Activated naive CD4-positive, alpha-beta T cell (primary cell): ENCODE measurements around the gene LAMP1.
"Not testable (repeated sequence)": the region's sequence is repeated elsewhere in the genome, so short reads cannot be mapped to it uniquely, and the experiment has no call there.

Experiments
- DNase-seq, 4 experiments: peaks; one replicate each; lab custom pipeline; 2025; lab: John Stamatoyannopoulos, UW

The LAMP1 gene

DNA sequence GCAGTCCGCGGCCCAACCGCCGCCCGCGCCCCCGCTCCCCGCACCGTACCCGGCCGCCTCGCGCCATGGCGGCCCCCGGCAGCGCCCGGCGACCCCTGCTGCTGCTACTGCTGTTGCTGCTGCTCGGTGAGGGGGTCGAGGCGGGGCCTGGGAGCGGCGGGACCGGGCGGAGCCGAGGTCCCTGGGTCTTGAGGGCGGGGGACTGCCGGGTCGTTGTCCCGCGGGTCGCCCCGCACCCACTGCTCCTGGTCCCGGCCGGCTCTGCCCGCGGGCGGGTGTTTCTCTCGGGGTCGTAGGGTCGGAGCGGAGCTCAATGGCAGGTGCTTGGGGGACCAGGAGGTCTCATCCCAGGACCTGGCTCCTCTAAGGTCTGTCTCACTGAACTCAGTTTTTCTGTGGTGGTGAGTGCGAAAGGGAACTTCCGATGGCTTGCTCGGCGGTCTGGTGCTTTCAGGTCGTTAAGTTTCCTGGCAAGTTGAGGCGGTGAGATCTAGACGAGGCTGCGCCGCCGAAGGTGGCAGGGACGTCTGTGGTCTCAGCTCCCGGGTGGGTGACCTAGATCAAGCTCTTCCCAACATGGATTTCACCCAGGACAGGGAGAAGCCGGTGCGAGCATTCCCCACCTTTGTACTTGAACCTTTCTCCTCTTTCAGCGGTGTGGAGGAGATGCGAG is 467 bp downstream of the LAMP1 start:
- peak in 3 of 4 experiments; percentile 23 to 49 (median 30) for DNase-seq

DNA sequence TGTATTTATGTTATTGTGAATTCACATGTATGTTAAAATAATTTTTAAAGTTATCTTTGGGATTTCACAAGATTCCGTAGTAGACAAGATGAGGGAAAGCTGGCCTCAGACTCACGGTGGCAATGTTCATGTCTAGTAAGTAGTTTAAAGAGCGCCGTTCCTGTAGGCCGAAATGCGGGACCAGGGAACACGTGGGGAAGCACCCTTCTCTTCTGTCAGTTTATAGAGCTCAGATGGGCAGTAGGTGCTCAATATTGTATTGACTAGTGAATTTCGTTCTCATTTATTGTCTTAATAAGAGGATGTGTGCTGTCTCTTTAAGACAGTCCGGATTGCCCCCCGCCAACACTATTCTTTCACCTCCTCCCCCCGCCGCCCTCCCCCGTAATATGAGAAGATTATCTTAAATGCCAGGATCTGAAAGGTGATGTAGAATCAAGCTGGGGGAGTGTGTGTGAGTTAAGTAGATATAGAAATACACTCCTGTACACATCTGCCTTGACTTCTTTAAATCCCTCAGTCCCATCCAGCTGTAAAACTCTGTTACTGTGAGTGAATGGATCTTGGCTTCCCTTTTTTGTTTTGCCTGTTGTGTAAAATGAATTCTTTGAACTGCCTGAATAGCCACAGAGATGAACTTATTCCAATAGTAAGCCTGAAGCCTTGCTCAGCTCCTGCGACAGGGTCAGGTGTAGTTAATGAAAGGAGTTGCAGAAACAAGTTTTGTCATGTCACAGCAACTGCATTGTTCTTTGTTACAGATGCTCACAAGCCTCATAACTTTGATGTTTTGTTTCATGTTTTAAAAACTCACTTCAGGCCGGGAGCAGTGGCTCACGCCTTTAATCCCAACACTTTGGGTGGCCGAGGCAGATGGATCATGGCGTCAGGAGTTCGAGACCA is 1.3 kb downstream of the LAMP1 start:
- no peak for DNase-seq

DNA sequence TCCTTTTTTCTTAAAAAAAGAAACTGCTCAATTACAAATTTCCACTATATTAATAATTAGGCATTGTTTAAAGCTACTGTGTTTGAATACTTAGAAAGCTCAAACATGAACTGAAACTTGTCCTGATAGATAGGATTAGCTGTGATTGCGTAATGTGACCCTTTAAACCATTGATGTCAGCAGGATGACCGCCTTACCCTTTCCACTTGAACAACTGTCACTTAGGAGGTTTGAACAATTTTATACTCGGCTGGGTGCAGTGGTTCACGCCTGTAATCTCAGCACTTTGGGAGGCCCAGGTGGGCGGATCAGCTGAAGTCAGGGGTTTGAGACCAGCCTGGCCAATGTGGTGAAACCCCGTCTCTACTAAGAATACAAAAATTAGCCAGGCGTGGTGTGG is 2.9 kb downstream of the LAMP1 start:
- DNase-seq: no peak

DNA sequence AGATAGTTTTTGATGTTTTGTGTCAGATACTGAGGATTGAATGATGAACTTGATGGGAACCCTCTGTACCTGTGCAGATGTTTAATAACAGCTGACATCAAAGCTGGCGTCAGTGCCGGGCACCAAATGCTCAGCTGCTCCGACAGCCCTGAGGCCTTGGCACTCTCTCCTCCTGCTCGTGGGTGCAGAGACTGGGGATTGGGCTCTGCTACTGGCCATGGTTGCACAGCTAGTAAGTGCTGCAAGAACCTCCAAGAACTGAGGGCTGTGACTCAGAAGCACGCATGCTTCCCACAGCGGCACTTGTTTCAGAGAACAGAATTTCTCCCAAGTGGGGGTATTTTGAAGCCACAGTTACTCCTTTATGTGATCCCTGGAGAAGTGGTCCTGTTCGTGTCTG is 5.9 kb downstream of the LAMP1 start:
- no peak for DNase-seq

DNA sequence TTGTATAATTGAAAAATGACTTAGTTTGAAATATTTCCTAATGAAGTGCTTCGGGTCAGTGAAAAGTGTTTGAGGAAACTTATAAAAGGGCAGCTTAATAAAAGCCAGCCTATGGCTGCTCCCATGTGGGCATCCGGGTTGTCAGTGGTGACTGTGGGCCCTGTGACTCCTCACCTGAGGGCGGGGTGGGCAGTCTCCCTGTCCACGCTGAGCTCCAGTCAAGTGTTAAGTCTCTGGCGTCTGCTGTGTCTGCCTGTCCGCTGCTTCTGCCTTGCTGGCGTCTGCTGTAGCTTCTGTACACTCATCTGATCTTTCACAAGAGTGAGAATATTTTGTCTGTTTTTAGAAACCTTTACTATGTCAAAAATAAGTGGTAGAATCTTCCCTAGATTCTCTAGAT is 7.1 kb downstream of the LAMP1 start:
- no peak for DNase-seq

DNA sequence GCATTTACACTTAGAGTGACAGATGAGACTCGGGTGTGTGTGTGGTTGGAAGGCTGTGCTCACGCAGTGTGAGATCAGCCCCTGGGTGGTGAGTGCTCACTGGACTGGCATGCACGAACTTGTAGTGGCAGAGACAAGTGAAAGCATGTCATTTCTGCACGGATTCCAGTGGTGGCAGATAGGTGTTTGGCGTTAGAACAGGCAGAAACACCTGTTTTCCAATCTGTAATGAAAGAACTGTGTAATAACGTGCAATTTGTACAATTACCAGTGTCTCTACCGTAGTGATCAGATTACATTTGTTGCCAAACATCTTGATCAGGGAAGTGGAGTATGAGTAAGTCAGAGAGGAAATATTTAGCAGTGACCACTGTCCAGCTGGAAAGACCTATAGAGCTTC is 8.2 kb downstream of the LAMP1 start:
- DNase-seq: no peak

DNA sequence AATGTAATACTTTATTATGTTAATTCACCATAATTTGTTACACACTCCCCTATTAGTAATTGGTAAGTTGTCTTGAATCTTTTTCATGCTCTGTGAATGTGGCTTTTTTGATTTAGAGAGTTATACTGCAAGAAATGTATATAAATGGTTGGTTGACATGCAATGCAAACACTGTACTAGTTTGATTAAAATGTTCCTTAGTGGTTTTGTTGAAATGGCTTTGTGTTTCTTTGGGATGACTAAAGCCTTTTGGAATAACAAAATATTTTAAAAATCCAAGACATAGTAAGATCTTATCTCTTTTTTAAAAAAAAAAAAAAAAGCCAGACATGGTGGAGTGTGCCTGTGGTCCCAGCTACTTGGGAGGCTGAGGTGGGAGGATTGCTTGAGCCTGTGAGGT is 10.5 kb downstream of the LAMP1 start:
- no peak for DNase-seq

DNA sequence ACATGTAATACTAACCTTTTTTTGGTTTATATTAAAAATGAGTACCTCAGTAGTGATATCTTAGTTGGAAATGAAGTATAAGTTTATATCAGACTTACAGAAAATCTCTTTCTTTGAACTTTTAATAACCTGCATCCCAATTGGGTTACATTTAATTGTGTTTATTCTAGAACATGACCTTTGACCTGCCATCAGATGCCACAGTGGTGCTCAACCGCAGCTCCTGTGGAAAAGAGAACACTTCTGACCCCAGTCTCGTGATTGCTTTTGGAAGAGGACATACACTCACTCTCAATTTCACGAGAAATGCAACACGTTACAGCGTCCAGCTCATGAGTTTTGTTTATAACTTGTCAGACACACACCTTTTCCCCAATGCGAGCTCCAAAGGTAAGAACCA is 12.4 kb downstream of the LAMP1 start:
- no peak for DNase-seq

DNA sequence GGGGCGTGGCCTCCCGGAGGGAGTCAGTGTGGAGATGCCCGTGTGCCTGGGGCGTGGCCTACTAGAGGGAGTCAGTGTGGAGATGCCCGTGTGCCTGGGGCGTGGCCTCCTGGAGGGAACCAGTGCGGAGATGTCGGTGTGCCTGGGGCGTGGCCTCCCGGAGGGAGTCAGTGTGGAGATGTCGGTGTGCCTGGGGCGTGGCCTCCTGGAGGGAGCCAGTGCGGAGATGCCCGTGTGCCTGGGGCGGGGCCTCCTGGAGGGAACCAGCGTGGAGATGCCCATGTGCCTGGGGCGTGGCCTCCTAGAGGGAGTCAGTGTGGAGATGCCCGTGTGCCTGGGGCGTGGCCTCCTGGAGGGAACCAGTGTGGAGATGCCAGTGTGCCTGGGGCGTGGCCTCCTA is 17.1 kb downstream of the LAMP1 start:
- DNase-seq: not testable (repeated sequence)

DNA sequence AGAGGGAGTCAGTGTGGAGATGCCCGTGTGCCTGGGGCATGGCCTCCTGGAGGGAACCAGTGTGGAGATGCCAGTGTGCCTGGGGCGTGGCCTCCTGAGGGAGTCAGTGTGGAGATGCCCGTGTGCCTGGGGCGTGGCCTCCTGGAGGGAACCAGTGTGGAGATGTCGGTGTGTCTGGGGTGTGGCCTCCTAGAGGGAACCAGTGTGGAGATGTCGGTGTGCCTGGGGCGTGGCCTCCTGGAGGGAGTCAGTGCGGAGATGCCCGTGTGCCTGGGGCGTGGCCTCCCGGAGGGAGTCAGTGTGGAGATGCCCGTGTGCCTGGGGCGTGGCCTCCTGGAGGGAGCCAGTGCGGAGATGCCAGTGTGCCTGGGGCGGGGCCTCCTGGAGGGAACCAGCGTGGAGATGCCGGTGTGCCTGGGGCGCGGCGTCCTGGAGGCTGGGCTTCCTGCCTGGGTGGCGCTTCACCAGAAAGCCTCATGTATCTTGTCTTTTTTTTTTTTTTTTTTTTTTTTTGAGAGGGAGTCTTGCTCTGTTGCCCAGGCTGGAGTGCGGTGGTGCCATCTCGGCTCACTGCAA is 17.9 kb downstream of the LAMP1 start:
- not testable (repeated sequence) for DNase-seq

DNA sequence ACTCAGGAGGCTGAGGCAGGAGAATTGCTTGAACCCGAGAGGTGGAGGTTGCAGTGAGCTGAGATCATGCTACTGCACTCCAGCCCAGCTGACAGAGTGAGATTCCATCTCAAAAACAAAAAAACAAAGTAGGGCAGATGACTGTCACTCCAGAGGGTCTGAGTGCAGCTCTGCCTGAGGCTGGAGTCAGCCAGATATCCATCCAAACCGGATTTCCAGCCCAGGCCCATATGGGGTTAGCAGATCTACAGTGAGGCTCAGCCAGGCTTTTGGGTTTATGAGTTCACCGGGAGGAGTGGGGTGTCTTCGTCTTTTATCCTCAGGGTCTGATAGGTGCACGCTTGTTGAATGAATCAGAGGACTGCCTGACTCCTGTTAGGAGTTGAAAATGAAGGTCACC is 19.0 kb downstream of the LAMP1 start:
- DNase-seq: no peak

DNA sequence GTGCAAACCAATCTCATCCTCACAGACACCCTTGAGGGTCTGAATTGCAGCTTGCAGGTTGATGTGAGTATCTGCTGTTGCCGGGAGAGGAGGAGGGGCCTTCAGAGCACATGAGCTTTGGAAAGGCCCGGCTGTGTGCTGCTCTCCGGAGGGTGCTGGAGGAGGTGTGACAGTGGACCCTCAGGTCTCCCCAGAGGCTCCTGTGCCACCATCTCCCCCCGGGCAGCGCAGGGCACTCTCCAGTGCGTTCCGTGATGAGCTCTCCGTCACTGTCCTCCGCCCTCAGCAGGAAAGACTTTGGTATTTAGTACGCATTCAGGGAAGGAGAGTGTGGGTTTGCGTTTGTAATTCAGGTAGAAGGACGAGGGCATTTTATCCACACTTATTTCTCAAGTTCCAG is 20.0 kb downstream of the LAMP1 start:
- DNase-seq: no peak

DNA sequence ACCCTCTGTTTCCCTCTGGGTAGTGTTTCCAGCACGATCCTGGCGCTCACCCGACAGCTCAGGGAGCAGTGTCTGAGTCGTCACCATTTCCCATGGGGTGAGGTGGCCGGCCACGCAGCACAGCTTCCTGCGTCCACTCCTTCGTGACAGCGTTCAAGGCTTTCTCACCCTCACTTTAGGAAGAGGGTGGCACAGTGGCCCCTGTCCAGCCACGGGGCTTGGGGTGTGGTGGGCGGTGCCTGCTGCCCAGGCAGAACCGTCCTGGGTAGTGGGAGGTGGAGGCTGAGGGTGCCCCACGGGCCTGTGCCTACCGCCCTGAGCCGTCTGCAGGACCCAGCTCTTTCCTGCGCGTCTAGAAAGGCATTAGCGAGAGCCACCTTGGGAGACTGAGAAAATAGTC is 21.9 kb downstream of the LAMP1 start:
- no peak for DNase-seq

DNA sequence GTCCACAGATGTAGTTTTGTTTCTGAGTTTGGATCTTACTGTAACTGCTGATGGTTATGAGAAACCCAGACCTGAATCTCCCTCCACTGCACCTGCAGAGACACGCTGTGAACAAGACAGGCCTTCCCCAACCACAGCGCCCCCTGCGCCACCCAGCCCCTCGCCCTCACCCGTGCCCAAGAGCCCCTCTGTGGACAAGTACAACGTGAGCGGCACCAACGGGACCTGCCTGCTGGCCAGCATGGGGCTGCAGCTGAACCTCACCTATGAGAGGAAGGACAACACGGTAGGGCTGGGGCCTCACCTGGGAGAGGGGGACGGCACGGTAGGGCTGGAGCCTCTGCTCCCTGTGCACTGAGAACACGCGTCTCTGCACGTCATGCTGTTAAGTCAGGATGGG is 22.3 kb downstream of the LAMP1 start:
- no peak for DNase-seq

DNA sequence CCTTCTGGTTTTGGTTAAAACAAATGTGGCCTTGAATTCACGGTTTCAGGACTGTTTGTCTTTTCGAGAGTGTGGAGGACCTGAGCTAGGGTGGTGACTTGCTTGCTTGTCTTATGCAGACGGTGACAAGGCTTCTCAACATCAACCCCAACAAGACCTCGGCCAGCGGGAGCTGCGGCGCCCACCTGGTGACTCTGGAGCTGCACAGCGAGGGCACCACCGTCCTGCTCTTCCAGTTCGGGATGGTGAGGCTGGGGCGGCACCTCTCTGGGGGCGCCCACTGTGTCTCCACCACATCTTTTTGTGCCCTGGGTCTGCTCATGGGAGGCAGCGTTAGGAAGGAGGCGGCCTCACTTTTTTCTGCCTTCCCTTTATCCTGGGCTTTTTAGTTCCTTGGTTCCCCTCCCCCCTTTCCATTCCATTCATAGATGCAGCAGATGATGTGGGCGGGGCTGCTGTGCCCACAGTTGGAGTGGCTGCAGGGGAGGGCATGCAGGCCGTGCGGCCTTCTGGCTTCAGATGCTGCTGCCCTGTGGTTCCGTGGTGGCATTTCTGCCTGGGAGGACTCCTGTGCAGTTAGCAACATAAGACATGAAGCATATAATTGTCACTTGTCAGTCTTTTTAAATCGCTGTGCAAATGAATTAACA is 23.3 kb downstream of the LAMP1 start:
- no peak for DNase-seq

DNA sequence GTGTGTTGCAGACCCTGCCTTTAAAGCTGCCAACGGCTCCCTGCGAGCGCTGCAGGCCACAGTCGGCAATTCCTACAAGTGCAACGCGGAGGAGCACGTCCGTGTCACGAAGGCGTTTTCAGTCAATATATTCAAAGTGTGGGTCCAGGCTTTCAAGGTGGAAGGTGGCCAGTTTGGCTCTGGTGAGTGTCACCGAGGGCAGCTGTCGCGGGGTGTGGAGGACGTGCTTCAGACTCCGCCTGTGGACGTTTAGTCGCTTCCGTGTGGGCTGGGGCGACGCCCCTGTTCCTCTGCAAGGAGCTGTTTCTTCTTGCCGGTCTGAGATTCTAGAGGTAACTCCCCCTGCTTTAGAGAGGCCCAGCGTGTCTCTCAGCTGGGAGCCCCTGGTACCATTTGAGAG is 24.5 kb downstream of the LAMP1 start:
- no peak for DNase-seq

DNA sequence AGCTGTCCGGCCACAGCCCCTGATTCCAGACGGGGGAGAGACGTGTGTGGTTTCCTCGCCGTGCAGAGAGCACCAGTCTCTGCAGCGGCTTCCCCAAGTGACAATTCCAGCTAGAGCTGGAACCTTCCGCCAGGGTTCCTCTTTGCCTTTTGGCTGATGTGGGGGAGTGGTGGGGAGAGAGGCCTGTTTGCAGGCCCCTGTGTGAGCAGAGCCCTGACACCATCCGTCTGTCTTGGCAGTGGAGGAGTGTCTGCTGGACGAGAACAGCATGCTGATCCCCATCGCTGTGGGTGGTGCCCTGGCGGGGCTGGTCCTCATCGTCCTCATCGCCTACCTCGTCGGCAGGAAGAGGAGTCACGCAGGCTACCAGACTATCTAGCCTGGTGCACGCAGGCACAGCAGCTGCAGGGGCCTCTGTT is 25.0 kb downstream of the LAMP1 start:
- DNase-seq: no peak

DNA sequence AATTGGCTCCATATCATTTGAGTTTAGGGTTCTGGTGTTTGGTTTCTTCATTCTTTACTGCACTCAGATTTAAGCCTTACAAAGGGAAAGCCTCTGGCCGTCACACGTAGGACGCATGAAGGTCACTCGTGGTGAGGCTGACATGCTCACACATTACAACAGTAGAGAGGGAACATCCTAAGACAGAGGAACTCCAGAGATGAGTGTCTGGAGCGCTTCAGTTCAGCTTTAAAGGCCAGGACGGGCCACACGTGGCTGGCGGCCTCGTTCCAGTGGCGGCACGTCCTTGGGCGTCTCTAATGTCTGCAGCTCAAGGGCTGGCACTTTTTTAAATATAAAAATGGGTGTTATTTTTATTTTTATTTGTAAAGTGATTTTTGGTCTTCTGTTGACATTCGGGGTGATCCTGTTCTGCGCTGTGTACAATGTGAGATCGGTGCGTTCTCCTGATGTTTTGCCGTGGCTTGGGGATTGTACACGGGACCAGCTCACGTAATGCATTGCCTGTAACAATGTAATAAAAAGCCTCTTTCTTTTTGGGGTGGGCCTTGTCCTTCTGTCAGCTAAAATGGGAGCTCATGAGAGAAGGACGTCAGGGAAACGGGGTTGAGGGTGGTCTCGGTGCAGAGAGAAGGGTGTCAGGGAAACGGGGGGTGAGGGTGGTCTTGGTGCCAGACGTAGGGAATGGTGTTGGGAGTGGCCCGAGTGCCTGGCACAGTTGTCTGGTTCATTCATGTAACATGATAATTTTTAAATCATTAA is 26.0 kb downstream of the LAMP1 start:
- no peak for DNase-seq

DNA sequence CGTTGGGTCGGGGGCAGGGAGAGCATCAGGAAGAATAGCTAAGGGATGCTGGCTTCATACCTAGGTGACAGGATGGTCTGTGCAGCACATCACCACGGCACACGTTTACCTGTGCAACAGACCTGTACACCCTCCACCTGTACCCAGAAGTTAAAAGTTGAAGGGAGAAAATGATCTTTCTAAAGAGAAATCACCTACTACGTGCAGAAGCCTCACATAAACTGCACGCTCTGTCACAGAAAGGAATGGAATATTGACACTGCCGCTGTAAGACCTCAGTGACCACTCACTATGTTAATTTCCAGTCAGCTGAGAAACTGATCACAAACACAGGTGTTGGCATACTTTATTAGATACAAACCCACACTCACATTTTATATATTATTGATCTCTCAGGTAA is 26.8 kb downstream of the LAMP1 start:
- DNase-seq: no peak

DNA sequence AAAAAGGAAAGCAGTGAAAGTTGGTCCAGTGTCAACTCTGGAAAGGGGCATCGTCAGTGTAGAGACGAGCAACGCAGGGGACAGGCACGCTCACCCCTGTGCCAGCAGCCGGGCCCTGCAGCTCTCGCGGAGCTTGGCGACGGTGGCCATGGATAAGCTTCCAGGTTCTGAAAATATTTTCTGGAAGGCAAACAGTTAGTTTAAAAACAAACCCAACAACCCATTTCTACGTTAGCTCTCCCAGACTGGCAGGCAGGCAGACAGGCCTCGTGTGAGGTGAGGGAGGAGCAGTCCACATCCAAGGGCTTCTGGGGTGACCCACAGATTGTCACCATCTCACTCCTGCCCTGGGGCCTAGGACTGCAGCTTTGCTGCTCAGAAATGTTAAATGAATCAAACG is 27.4 kb downstream of the LAMP1 start:
- no peak for DNase-seq

DNA sequence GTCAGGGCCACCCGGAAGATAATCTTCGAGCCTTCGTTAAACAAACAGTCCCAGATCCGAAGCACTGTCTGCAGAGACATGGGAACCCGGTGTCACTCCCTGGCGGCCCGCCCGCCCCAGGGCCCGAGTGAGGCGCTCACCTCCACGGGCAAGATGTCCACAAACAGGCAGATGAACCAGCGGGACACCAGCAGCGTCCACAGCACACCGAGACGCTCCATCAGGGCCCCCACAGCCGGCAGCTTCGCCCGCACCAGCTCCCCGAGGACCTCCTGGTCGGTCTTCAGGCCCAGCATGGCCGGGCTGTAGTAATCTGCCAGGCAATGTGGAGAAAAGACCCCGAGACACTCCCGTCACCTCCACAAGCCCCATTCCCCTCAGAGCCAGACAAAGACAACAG is 28.7 kb downstream of the LAMP1 start:
- no peak for DNase-seq

DNA sequence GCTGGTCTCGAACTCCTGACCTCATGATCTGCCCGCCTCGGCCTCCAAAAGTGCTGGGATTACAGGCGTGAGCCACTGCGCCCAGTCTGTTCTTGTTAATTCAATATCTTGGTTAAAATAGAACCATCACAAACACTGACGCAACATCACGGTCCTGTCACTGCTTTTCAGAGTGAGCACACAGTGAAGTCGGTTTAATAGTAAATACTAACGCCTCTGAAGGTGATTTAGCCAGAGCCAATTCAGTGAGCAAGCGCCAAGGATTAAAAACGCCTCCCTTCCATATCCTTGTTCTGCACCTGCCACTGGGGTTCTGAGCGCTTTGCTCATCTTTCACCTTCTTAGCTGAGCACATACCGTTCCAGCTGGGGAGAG is 30.3 kb downstream of the LAMP1 start:
- no peak for DNase-seq
